Measurements from ENCODE around the gene PSEN2. TPM values are rescaled to one million over a fixed set of nuclear protein-coding genes. Genes with fewer than 3 reads are reported as not detected.

Gene PSEN2
- total RNA-seq, 1 donor from 2014 or later = 25.2 TPM

- DNase-seq (ENCODE audit: extremely low read depth, low read depth, low spot score) = no peak
Observed at GRCh38 chr1:226884966-226885820, 14.8 kb downstream of the PSEN2 start.

DNA sequence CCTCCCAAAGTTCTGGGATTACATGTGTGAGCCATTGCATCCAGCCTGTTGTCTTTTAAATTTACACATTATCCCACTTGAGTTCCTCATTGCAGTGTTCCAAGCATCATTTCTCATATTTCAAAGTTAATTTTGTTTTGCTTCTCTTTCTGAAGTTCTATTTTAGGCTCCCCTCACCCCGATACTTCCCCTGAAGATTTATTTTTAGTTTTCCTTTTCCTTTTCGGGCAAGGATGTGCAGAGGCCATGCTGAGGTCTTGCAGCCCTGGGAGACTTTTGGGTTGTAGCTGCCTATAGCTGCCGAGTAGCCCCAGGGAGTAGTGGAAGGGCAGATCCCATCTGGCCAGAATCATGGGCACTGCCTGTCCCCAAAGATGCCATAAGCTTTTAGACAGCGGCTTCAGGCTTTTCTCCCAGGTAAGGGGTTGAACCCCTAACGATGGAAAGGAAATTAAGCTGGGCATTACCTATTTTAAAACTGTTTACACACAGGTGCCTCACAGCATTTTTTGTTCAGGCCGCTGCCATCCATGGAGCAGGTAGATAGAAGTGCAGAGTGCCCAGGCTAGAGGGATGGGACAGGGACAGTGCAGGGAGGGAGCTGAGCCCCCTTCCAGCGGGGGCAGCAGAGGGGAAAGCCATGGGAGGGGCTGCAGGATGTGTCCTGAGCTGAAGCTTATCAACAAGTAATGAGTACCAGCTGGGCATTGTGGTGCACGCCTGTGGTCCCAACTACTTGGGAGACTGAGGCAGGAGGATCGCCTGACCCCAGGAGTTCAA, 15.9 kb downstream of the PSEN2 start:
- DNase-seq (ENCODE audit: extremely low read depth, low read depth, low spot score) = no peak

DNA sequence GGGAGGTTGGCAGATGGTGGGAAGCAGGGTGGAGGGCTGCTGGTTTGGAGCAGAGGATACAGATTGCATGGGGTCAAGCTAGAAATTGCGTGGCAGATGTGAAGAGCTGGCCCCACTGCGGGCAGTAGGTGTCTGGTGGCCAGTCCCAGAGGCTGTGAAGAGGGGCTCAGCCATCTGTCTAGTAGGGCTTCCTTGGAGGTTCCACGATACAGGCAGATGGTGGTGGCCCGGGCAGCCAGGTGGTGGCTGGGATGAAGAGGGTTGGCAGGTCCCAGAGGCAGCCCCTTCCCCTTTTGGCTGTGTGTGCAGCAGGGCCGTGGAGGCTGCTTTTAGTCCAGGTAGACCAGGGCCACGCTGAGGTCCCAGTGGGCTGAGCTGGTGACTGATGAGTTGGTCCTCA, 16.6 kb downstream of the PSEN2 start:
- no peak for DNase-seq (ENCODE audit: extremely low read depth, low read depth, low spot score)

DNA sequence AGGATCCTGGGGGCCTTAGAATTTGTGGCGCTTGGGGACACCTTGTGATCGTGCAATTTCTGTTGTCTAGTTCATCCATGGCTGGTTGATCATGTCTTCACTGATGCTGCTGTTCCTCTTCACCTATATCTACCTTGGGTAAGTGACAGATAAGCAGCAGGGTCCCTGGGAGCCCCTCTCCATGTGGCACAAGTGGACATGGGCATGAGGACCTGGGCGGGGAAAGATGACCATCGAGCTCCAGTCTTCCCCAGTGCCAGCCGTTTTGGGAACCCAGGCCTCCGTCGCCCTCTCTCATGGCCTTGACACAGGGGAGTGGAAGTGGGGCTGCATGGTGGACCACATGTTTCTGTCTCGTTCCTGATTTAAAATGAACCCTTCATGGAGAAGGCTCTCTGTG, 17.6 kb downstream of the PSEN2 start:
- no peak for DNase-seq (ENCODE audit: extremely low read depth, low read depth, low spot score)

DNA sequence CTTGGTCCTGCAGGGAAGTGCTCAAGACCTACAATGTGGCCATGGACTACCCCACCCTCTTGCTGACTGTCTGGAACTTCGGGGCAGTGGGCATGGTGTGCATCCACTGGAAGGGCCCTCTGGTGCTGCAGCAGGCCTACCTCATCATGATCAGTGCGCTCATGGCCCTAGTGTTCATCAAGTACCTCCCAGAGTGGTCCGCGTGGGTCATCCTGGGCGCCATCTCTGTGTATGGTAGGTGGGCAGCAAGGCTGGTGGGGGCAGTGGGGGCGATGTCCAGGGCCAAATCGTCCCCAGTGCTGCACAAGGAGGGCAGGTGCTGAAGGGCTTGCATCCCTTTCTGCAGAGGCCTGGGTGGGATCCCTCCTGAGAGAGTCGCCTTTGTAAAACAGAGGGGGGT, 18.4 kb downstream of the PSEN2 start:
- no peak for DNase-seq (ENCODE audit: extremely low read depth, low read depth, low spot score)

- no peak for DNase-seq (ENCODE audit: extremely low read depth, low read depth, low spot score)
Observed at GRCh38 chr1:226889616-226890330, 19.4 kb downstream of the PSEN2 start.

DNA sequence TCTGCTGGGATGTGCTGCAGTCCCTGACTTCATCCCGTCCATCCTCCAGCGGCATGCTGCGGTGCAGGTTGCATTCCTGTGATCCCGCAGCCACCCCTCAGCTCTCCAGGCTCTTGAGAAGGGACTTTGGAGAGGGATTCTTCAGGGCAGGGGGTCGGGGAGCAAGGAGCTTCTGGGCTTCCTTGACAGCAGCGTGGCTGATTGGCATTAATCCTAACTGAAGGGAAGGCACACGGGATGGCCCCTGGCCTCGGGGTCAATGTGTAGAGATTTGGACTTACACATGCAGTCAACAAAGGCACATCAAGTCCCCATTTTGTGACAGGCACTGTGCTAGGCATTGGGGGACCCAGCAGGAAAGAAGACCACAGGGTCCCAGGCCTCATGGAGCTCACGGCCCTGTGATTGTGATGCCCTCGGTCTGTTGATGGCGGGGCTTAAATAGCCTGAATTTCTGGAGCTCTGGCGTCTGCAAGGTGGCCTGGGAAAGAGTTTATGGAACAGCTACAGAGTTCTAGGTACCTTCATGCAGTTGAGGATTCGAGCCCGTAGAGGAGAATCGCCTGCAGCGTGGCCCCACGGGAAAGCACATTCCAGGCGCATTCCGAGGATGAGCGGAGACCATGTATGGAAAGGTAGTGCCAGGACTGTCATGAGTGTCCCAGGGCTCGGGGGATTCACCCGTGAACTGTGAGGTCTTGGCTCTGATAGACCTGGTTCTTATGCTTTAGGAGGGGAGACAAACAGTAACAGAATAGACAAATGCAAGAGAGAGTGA, 20.1 kb downstream of the PSEN2 start:
- no peak for DNase-seq (ENCODE audit: extremely low read depth, low read depth, low spot score)

DNA sequence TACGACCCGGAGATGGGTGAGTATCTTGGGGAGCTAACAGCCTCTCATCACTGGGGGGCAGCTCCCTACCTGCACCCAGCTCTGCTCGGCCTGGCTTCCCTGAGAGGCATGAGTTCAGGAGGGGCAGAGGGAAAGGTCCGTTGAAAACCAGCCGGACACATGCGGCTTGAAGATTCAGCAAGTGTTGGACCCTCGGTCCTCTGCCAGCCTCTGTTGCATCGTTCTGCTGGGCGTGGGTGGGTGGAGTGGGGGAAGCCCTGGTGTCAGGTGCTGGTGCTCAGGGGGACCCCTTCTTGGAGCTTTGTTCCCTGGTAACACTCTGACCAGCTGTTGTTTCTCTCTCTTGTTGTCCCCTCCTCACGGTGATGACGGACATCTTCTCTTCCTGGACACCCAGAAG, 20.9 kb downstream of the PSEN2 start:
- no peak for DNase-seq (ENCODE audit: extremely low read depth, low read depth, low spot score)

DNA sequence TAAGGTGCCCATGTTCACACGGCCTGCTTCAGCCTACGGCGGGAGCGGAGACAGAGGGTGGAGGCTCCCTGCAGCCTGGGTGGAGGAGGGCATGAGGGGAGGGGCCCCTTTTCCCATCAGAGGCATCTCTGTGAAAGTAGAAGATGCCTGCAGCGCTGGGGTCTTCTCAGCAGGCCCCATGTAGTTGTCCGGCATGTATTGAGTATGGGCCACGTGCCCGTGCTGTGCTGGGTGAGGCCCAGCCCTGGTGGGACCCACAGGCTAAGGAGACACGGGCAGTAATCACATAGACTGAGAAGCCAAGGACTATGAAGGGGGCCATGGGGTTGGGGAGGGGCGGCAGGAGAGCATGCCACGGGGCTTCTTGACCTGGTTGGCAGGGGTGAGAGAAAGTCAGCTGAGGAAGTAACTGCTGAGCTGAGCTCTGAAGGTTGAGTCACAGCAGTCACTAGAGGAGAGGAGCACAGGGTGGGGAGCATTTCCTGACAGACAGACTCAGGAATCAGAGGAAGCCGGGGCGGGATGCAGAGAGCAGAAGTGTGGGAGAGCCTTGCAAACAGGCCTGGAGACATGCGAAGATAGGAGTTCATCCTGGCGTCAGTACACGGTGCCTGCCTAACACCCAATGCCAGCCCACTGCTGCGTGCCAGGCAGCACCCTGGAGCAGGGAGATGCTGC, 21.6 kb downstream of the PSEN2 start:
- no peak for DNase-seq (ENCODE audit: extremely low read depth, low read depth, low spot score)

GRCh38 chr1:226892524-226892875, 22.1 kb downstream of the PSEN2 start:
- no peak for DNase-seq (ENCODE audit: extremely low read depth, low read depth, low spot score)

GRCh38 chr1:226893936-226894335, 23.5 kb downstream of the PSEN2 start:
- DNase-seq (ENCODE audit: extremely low read depth, low read depth, low spot score) = no peak

GRCh38 chr1:226894826-226895225, 24.4 kb downstream of the PSEN2 start:
- no peak for DNase-seq (ENCODE audit: extremely low read depth, low read depth, low spot score)

DNA sequence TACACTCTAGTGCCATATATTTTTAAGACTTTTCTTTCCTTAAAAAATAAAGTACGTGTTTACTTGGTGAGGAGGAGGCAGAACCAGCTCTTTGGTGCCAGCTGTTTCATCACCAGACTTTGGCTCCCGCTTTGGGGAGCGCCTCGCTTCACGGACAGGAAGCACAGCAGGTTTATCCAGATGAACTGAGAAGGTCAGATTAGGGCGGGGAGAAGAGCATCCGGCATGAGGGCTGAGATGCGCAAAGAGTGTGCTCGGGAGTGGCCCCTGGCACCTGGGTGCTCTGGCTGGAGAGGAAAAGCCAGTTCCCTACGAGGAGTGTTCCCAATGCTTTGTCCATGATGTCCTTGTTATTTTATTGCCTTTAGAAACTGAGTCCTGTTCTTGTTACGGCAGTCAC, 25.2 kb downstream of the PSEN2 start:
- no peak for DNase-seq (ENCODE audit: extremely low read depth, low read depth, low spot score)

DNA sequence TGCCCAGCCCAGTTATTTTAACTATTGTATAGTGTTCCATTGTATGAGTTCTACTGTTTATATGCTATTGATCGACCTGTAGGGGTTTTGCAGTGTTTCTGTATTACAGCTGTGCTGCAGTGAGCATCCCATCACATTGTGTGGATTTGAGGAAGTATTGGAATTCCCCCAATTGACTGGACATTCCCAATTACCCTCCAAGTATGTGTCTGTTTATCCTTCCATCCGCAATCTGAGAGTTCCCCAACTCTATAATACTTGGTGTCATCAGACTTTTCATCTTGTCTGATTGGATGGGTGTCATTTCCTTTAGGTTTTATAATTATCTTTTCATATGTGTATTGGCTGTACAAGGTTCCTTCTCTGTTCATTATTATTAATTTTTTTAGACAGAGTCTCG, 27.8 kb downstream of the PSEN2 start:
- no peak for DNase-seq (ENCODE audit: extremely low read depth, low read depth, low spot score)

- no peak for DNase-seq (ENCODE audit: extremely low read depth, low read depth, low spot score)
Observed at GRCh38 chr1:226901421-226901820, 31.0 kb downstream of the PSEN2 start.

GRCh38 chr1:226902601-226903000, 32.2 kb downstream of the PSEN2 start:
- DNase-seq (ENCODE audit: extremely low read depth, low read depth, low spot score) = no peak

- DNase-seq (ENCODE audit: extremely low read depth, low read depth, low spot score) = no peak
Observed at GRCh38 chr1:226903819-226904716, 33.7 kb downstream of the PSEN2 start.

GRCh38 chr1:226904772-226905171, 34.4 kb downstream of the PSEN2 start:
- DNase-seq (ENCODE audit: extremely low read depth, low read depth, low spot score) = no peak

DNA sequence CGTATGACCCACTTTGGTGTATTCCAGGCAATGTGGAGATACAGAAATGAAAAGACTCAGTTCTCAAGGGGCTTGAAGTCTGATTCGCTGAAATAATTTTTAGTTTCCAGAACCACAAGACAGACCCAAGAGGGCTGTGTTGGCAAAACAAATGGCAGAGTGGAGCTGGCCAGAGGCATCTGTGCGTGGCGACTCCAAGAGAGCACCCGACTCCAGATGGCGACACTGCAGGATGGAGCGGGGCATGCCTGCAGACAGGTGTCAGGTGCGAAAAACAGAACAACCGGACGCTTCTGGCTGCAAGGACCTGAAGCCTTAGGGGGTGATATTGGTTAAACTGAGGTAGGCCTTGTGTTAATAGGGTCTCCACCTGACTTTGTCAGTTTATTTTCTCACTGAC, 38.0 kb downstream of the PSEN2 start:
- DNase-seq (ENCODE audit: extremely low read depth, low read depth, low spot score) = no peak
